ENCODE measurements around the gene FUNDC2.

FUNDC2 gene

GRCh38 chrX:155055494-155055893, 28.9 kb downstream of the FUNDC2 start:
- Histone ChIP-seq H3K4me2 (ENCODE audit: low read length) (no peak overlapping the region), H3K9me3 (replicated peaks; ENCODE audit: low read length) (no peaks in the 10 kb centered on the region), H3K9ac (ENCODE audit: low read depth, low read length) (no peak overlapping the region), H3K36me3 (ENCODE audit: insufficient read depth, low read length) (no peaks in the 10 kb centered on the region), H3K4me3 (ENCODE audit: low read length) (no peak overlapping the region), H3K27me3 (ENCODE audit: control insufficient read depth, insufficient read depth, low read length) (no peaks in the 10 kb centered on the region), H3K4me1 (ENCODE audit: control insufficient read depth, insufficient read depth, low read length) (no peaks in the 10 kb centered on the region)

GRCh38 chrX:155056471-155056870, 29.8 kb downstream of the FUNDC2 start:
- Histone ChIP-seq H3K27me3 (ENCODE audit: control insufficient read depth, insufficient read depth, low read length) (no peaks in the 10 kb centered on the region), H3K9me3 (replicated peaks; ENCODE audit: low read length) (no peaks in the 10 kb centered on the region), H3K4me2 (ENCODE audit: low read length) (no peak overlapping the region), H3K4me3 (ENCODE audit: low read length) (no peak overlapping the region), H3K9ac (ENCODE audit: low read depth, low read length) (no peak overlapping the region), H3K4me1 (ENCODE audit: control insufficient read depth, insufficient read depth, low read length) (no peaks in the 10 kb centered on the region), H3K36me3 (ENCODE audit: insufficient read depth, low read length) (no peaks in the 10 kb centered on the region)

GRCh38 chrX:155056877-155057792, 30.5 kb downstream of the FUNDC2 start:
- peak overlapping the region; percentile 57 for H3K4me3 ChIP-seq (ENCODE audit: low read length)

GRCh38 chrX:155061760-155062159, 35.1 kb downstream of the FUNDC2 start:
- no peak overlapping the region for H3K9ac ChIP-seq (ENCODE audit: low read depth, low read length)
- no peaks in the 10 kb centered on the region for H3K9me3 ChIP-seq (replicated peaks; ENCODE audit: low read length)
- H3K4me3 ChIP-seq (ENCODE audit: low read length), result no peak overlapping the region
- H3K36me3 ChIP-seq (ENCODE audit: insufficient read depth, low read length), result no peaks in the 10 kb centered on the region
- H3K4me2 ChIP-seq (ENCODE audit: low read length), result no peak overlapping the region
- no peaks in the 10 kb centered on the region for H3K27me3 ChIP-seq (ENCODE audit: control insufficient read depth, insufficient read depth, low read length)
- peaks cover 9% of the 10 kb centered on the region for H3K4me1 ChIP-seq (ENCODE audit: control insufficient read depth, insufficient read depth, low read length)

More at GRCh38 chrX:155056877-155057792, 30.5 kb downstream of the FUNDC2 start:
- peak overlapping the region; percentile 76 for H3K4me2 ChIP-seq (ENCODE audit: low read length)
- H3K9me3 ChIP-seq (replicated peaks; ENCODE audit: low read length), result no peaks in the 10 kb centered on the region
- no peaks in the 10 kb centered on the region for H3K27me3 ChIP-seq (ENCODE audit: control insufficient read depth, insufficient read depth, low read length)
- no peak overlapping the region for H3K9ac ChIP-seq (ENCODE audit: low read depth, low read length)
- no peaks in the 10 kb centered on the region for H3K36me3 ChIP-seq (ENCODE audit: insufficient read depth, low read length)
- no peaks in the 10 kb centered on the region for H3K4me1 ChIP-seq (ENCODE audit: control insufficient read depth, insufficient read depth, low read length)

- no peak overlapping the region for H3K4me3 ChIP-seq (ENCODE audit: low read length)
- H3K9ac ChIP-seq (ENCODE audit: low read depth, low read length), result no peak overlapping the region
These were observed 38.5 kb downstream of the FUNDC2 start for GRCh38 chrX:155065035-155065734.

GRCh38 chrX:155068165-155068564, 41.5 kb downstream of the FUNDC2 start:
- no peaks in the 10 kb centered on the region for H3K36me3 ChIP-seq (ENCODE audit: insufficient read depth, low read length)

More at GRCh38 chrX:155065035-155065734, 38.5 kb downstream of the FUNDC2 start:
- H3K4me2 ChIP-seq (ENCODE audit: low read length), result peak overlapping the region; percentile 23
- no peaks in the 10 kb centered on the region for H3K27me3 ChIP-seq (ENCODE audit: control insufficient read depth, insufficient read depth, low read length)
- no peaks in the 10 kb centered on the region for H3K36me3 ChIP-seq (ENCODE audit: insufficient read depth, low read length)
- H3K9me3 ChIP-seq (replicated peaks; ENCODE audit: low read length), result no peaks in the 10 kb centered on the region
- H3K4me1 ChIP-seq (ENCODE audit: control insufficient read depth, insufficient read depth, low read length), result peaks cover 23% of the 10 kb centered on the region

GRCh38 chrX:155069414-155069813, 42.8 kb downstream of the FUNDC2 start:
- peak overlapping the region; percentile 78 for H3K4me2 ChIP-seq (ENCODE audit: low read length)
- H3K9ac ChIP-seq (ENCODE audit: low read depth, low read length), result peak overlapping the region; percentile 90
- H3K9me3 ChIP-seq (replicated peaks; ENCODE audit: low read length), result no peaks in the 10 kb centered on the region
- H3K36me3 ChIP-seq (ENCODE audit: insufficient read depth, low read length), result peaks cover 5% of the 10 kb centered on the region
- H3K27me3 ChIP-seq (ENCODE audit: control insufficient read depth, insufficient read depth, low read length), result no peaks in the 10 kb centered on the region
- peak overlapping the region; percentile 13 for H3K4me3 ChIP-seq (ENCODE audit: low read length)
- peaks cover 23% of the 10 kb centered on the region for H3K4me1 ChIP-seq (ENCODE audit: control insufficient read depth, insufficient read depth, low read length)

More at GRCh38 chrX:155068165-155068564, 41.5 kb downstream of the FUNDC2 start:
- Histone ChIP-seq H3K4me1 (ENCODE audit: control insufficient read depth, insufficient read depth, low read length) (peaks cover 23% of the 10 kb centered on the region), H3K9me3 (replicated peaks; ENCODE audit: low read length) (no peaks in the 10 kb centered on the region), H3K9ac (ENCODE audit: low read depth, low read length) (no peak overlapping the region), H3K27me3 (ENCODE audit: control insufficient read depth, insufficient read depth, low read length) (no peaks in the 10 kb centered on the region), H3K4me3 (ENCODE audit: low read length) (no peak overlapping the region), H3K4me2 (ENCODE audit: low read length) (peak overlapping the region; percentile 51)

GRCh38 chrX:155070038-155070437, 43.4 kb downstream of the FUNDC2 start:
- peak overlapping the region; percentile 70 for H3K4me3 ChIP-seq (ENCODE audit: low read length)
- H3K9ac ChIP-seq (ENCODE audit: low read depth, low read length), result peak overlapping the region; percentile 90
- no peaks in the 10 kb centered on the region for H3K9me3 ChIP-seq (replicated peaks; ENCODE audit: low read length)
- H3K4me1 ChIP-seq (ENCODE audit: control insufficient read depth, insufficient read depth, low read length), result peaks cover 23% of the 10 kb centered on the region
- H3K27me3 ChIP-seq (ENCODE audit: control insufficient read depth, insufficient read depth, low read length), result no peaks in the 10 kb centered on the region
- peaks cover 5% of the 10 kb centered on the region for H3K36me3 ChIP-seq (ENCODE audit: insufficient read depth, low read length)
- H3K4me2 ChIP-seq (ENCODE audit: low read length), result peak overlapping the region; percentile 78

GRCh38 chrX:155070663-155070974, 44.0 kb downstream of the FUNDC2 start:
- Histone ChIP-seq H3K9ac (ENCODE audit: low read depth, low read length) (peak overlapping the region; percentile 90), H3K4me3 (ENCODE audit: low read length) (peak overlapping the region; percentile 70), H3K4me2 (ENCODE audit: low read length) (peak overlapping the region; percentile 78), H3K36me3 (ENCODE audit: insufficient read depth, low read length) (peaks cover 7% of the 10 kb centered on the region), H3K9me3 (replicated peaks; ENCODE audit: low read length) (no peaks in the 10 kb centered on the region), H3K27me3 (ENCODE audit: control insufficient read depth, insufficient read depth, low read length) (no peaks in the 10 kb centered on the region), H3K4me1 (ENCODE audit: control insufficient read depth, insufficient read depth, low read length) (peaks cover 17% of the 10 kb centered on the region)

GRCh38 chrX:155070975-155071693, 44.5 kb downstream of the FUNDC2 start, which contains the start of the genes BRCC3, CMC4 and MTCP1:
TSS of gene BRCC3 (plus strand) at chrX:155071508. CDS start at chrX:155071528, 20 bp downstream.
TSS of gene CMC4 (minus strand) at chrX:155071136. CDS start at chrX:155064023, 7,113 bp downstream.
TSS of gene MTCP1 (minus strand) at chrX:155071136. CDS start at chrX:155066010, 5,126 bp downstream.
- Histone ChIP-seq H3K9me3 (replicated peaks; ENCODE audit: low read length) (no peaks in the 10 kb centered on the region), H3K4me3 (ENCODE audit: low read length) (peak within 1 kb of the TSS; percentile 78), H3K9ac (ENCODE audit: low read depth, low read length) (peak within 1 kb of the TSS; percentile 90), H3K4me2 (ENCODE audit: low read length) (peak within 1 kb of the TSS; percentile 84), H3K4me1 (ENCODE audit: control insufficient read depth, insufficient read depth, low read length) (peaks cover 14% of the 10 kb centered on the region), H3K36me3 (ENCODE audit: insufficient read depth, low read length) (peaks cover 8% of the 10 kb centered on the region), H3K27me3 (ENCODE audit: control insufficient read depth, insufficient read depth, low read length) (no peaks in the 10 kb centered on the region)

Data from skeletal muscle satellite cell (primary cell).